M059J (cell line): Measurements from ENCODE around the gene EGFR. TPM values are rescaled to one million over a fixed set of nuclear protein-coding genes. Genes with fewer than 3 reads are reported as not detected.

Experiments used
- DNase-seq: peaks from one replicate; pipeline ENCODE4 v3.0.0-alpha.2; 2012; ENCODE audit warnings: low read depth
- total RNA-seq: library from RNA; depleted of rRNA; stranded (reverse); fragments of >200 nt; shearing (Covaris generic); gene quantifications from 2 replicates; pipeline ENCODE4 v1.2.3, GENCODE V29; 2014

Gene EGFR
- total RNA-seq, 1 experiment from 2014 or later: 51.4 TPM

GRCh38 chr7:55099821-55100543 is 81.2 kb downstream of the EGFR start:
- no peak for DNase-seq

GRCh38 chr7:55100544-55101327 is 81.9 kb downstream of the EGFR start:
- no peak for DNase-seq

GRCh38 chr7:55101359-55101758 is 82.5 kb downstream of the EGFR start:
- no peak for DNase-seq

GRCh38 chr7:55104123-55104522 is 85.3 kb downstream of the EGFR start:
- no peak for DNase-seq

GRCh38 chr7:55104712-55105433 is 86.1 kb downstream of the EGFR start:
- peak; percentile 79 for DNase-seq

GRCh38 chr7:55105952-55106351 is 87.1 kb downstream of the EGFR start:
- DNase-seq: peak; percentile 33

- DNase-seq: peak; percentile 84
Measured at GRCh38 chr7:55107946-55108345, 89.1 kb downstream of the EGFR start.

GRCh38 chr7:55108401-55108800 is 89.6 kb downstream of the EGFR start:
- DNase-seq: peak; percentile 32

- DNase-seq: no peak
Measured at GRCh38 chr7:55108818-55109217, 90.0 kb downstream of the EGFR start.

GRCh38 chr7:55109404-55110167 is 90.8 kb downstream of the EGFR start:
- peak; percentile 89 for DNase-seq

- peak; percentile 17 for DNase-seq
Measured at GRCh38 chr7:55110282-55110992, 91.6 kb downstream of the EGFR start.

- DNase-seq: peak; percentile 84
Measured at GRCh38 chr7:55110993-55111361, 92.2 kb downstream of the EGFR start.

GRCh38 chr7:55112056-55112455 is 93.2 kb downstream of the EGFR start:
- DNase-seq: peak; percentile 68

- no peak for DNase-seq
Measured at GRCh38 chr7:55113760-55114540, 95.1 kb downstream of the EGFR start.

- DNase-seq: no peak
Measured at GRCh38 chr7:55117286-55117685, 98.5 kb downstream of the EGFR start.

GRCh38 chr7:55118426-55118825 is 99.6 kb downstream of the EGFR start:
- no peak for DNase-seq

GRCh38 chr7:55119571-55119970 is 100.8 kb downstream of the EGFR start:
- DNase-seq: no peak

GRCh38 chr7:55120074-55120473 is 101.3 kb downstream of the EGFR start:
- no peak for DNase-seq

- DNase-seq: no peak
Measured at GRCh38 chr7:55120501-55121198, 101.8 kb downstream of the EGFR start.

- DNase-seq: no peak
Measured at GRCh38 chr7:55121249-55121648, 102.4 kb downstream of the EGFR start.
